A673 (cell line): ENCODE measurements around the gene SART1.

Experiments used
- CTCF ChIP-seq: fragments of 300-800, 200-600 bp; sonication (generic); conservative IDR thresholded peaks from 2 replicates; pipeline ENCODE4 v1.5.1; 2017; ENCODE audit warnings: low read depth, mild to moderate bottlenecking, antibody characterized with exemption, low read length, moderate library complexity, mixed read lengths
- EZH2 ChIP-seq: fragments of 200-600 bp; sonication (generic); IDR thresholded peaks from 2 replicates; pipeline ENCODE4 v1.6.1; 2017; ENCODE audit warnings: borderline replicate concordance, low read depth, mild to moderate bottlenecking, mixed read lengths, antibody characterized with exemption, low read length; ENCODE audit not compliant: poor library complexity, severe bottlenecking

DNA sequence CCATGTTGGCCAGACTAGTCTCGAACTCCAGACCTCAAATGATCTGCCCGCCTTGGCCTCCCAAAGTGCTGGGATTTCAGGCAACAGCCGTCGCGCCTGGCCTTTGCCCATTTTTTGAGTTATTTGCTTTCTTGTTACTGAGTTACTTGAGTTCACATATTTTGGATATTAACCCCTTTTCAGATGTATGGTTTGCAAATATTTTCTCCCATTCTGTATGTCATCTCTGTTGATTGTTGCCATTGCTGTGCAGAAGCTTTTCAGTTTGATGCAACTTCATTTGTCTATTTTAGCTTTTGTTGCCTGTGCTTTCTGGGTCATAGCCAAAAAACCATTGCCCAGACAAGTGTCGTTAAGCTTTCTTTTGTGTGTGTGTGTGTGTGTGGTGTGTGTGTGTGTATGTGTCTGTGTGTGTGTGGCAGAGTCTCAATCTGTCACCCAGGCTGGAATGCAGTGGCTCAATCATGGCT is 9.4 kb upstream of the SART1 start:
- TF ChIP-seq CTCF (no peak), EZH2 (no peak)
